ENCODE measurements around the gene LCA5L. TPM values are rescaled to one million over a fixed set of nuclear protein-coding genes. Genes with fewer than 3 reads are reported as not detected.

LCA5L gene
- total RNA-seq, 4 donors from 2014 or later, result 0.26 to 4.1 (median 2.2) TPM; not detected in 1

GRCh38 chr21:39472786-39473185, 27.2 kb upstream of the LCA5L start:
- Histone ChIP-seq H3K27me3 (no peaks in the 10 kb centered on the region), H3K4me3 (no peak overlapping the region), H3K9me3 (no peaks in the 10 kb centered on the region), H3K27ac (no peak overlapping the region), H3K36me3 (no peaks in the 10 kb centered on the region), H3K4me1 (no peaks in the 10 kb centered on the region)
- intact Hi-C loops (cut with DNase I; ENCODE audit: low total_unique reads), result no loop called here
- TF ChIP-seq CTCF (IDR thresholded peaks at IDR 0.05) (no peak), POLR2A (IDR thresholded peaks at IDR 0.05) (no peak)
- DNase-seq, result no peak

- DNase-seq, result no peak
- intact Hi-C loops (cut with DNase I; ENCODE audit: low total_unique reads), result no loop called here
- H3K4me3 ChIP-seq, result no peak overlapping the region
- no peaks in the 10 kb centered on the region for H3K9me3 ChIP-seq
- no peak for TF ChIP-seq CTCF (IDR thresholded peaks at IDR 0.05)
- no peak for TF ChIP-seq POLR2A (IDR thresholded peaks at IDR 0.05)
- H3K4me1 ChIP-seq, result no peaks in the 10 kb centered on the region
- H3K27me3 ChIP-seq, result no peaks in the 10 kb centered on the region
- H3K36me3 ChIP-seq, result no peaks in the 10 kb centered on the region
- no peak overlapping the region for H3K27ac ChIP-seq
Observed at GRCh38 chr21:39471598-39471997, 26.0 kb upstream of the LCA5L start.

- DNase-seq, result no peak
- Histone ChIP-seq H3K4me3 (no peak overlapping the region), H3K27me3 (no peaks in the 10 kb centered on the region), H3K27ac (no peak overlapping the region), H3K4me1 (no peaks in the 10 kb centered on the region), H3K36me3 (no peaks in the 10 kb centered on the region), H3K9me3 (no peaks in the 10 kb centered on the region)
- TF ChIP-seq CTCF (IDR thresholded peaks at IDR 0.05) (no peak), POLR2A (IDR thresholded peaks at IDR 0.05) (no peak)
- intact Hi-C loops (cut with DNase I; ENCODE audit: low total_unique reads), result no loop called here
Observed at GRCh38 chr21:39468559-39468958, 23.0 kb upstream of the LCA5L start.

- no peak overlapping the region for H3K27ac ChIP-seq
- H3K9me3 ChIP-seq, result no peaks in the 10 kb centered on the region
- TF ChIP-seq POLR2A (IDR thresholded peaks at IDR 0.05) (no peak), CTCF (IDR thresholded peaks at IDR 0.05) (no peak)
- no peaks in the 10 kb centered on the region for H3K36me3 ChIP-seq
- H3K4me3 ChIP-seq, result no peak overlapping the region
- intact Hi-C loops (cut with DNase I; ENCODE audit: low total_unique reads), result no loop called here
- H3K4me1 ChIP-seq, result no peaks in the 10 kb centered on the region
- DNase-seq, result no peak
- no peaks in the 10 kb centered on the region for H3K27me3 ChIP-seq
Observed at GRCh38 chr21:39467746-39468145, 22.2 kb upstream of the LCA5L start.

GRCh38 chr21:39466584-39466983, 21.0 kb upstream of the LCA5L start:
- intact Hi-C loops (cut with DNase I; ENCODE audit: low total_unique reads), result no loop called here
- no peak overlapping the region for H3K27ac ChIP-seq
- TF ChIP-seq POLR2A (IDR thresholded peaks at IDR 0.05) (no peak), CTCF (IDR thresholded peaks at IDR 0.05) (no peak)
- H3K9me3 ChIP-seq, result no peaks in the 10 kb centered on the region
- no peaks in the 10 kb centered on the region for H3K36me3 ChIP-seq
- H3K4me1 ChIP-seq, result no peaks in the 10 kb centered on the region
- no peak overlapping the region for H3K4me3 ChIP-seq
- no peak for DNase-seq
- H3K27me3 ChIP-seq, result no peaks in the 10 kb centered on the region

Measured in uterus (tissue), 4 donors.